Spleen (tissue), 11 donors: ENCODE results near the gene KCNK4. TPM values are rescaled to one million over a fixed set of nuclear protein-coding genes. Genes with fewer than 3 reads are reported as not detected.

Experiments
- DNase-seq: peaks from one replicate; pipeline ENCODE4 v3.0.0-alpha.2; 2020
- H3K27ac ChIP-seq, 8 donors: fragments of 200-600 bp; sonication (generic) in 7 of 8; 1 replicate in 4 of 8; 2 replicates in 4 of 8; pipeline versions ENCODE4 v1.5.0 to v1.8.0; 2016 to 2021; ENCODE audit warnings: inconsistent platforms in 4 of 8, mild to moderate bottlenecking in 4 of 8, moderate library complexity in 1 of 8
- H3K27me3 ChIP-seq, 7 donors: fragments of 200-600 bp; sonication (generic) in 6 of 7; replicated peaks in 1 of 7; 1 replicate in 4 of 7; 2 replicates in 3 of 7; pipeline versions ENCODE4 v1.5.0 to v1.8.0; 2016 to 2021; ENCODE audit warnings: inconsistent platforms in 3 of 7, mild to moderate bottlenecking in 1 of 7
- H3K36me3 ChIP-seq, 6 donors: fragments of 200-600 bp; sonication (generic) in 5 of 6; 1 replicate in 4 of 6; 2 replicates in 2 of 6; pipeline versions ENCODE4 v1.5.0 to v1.8.0; 2016 to 2021; ENCODE audit warnings: inconsistent platforms in 2 of 6
- H3K4me1 ChIP-seq, 6 donors: fragments of 200-600 bp; sonication (generic) in 5 of 6; 1 replicate in 3 of 6; 2 replicates in 3 of 6; pipeline versions ENCODE4 v1.5.0 to v1.8.0; 2016 to 2021; ENCODE audit warnings: inconsistent platforms in 3 of 6
- H3K4me3 ChIP-seq, 8 donors: fragments of 200-600 bp; sonication (generic) in 7 of 8; 1 replicate in 4 of 8; 2 replicates in 4 of 8; pipeline versions ENCODE4 v1.5.0 to v1.8.0; 2016 to 2021; ENCODE audit warnings: inconsistent platforms in 4 of 8, mild to moderate bottlenecking in 4 of 8, moderate library complexity in 2 of 8
- H3K9me3 ChIP-seq, 8 donors: fragments of 200-600 bp; sonication (generic) in 7 of 8; 1 replicate in 4 of 8; 2 replicates in 4 of 8; pipeline versions ENCODE4 v1.5.0 to v1.8.0; 2016 to 2021; ENCODE audit warnings: inconsistent platforms in 4 of 8
- CTCF ChIP-seq, 11 experiments: fragments of 200-600 bp in 7 of 11; fragments of 450-650 bp in 4 of 11; sonication (generic) in 4 of 11; IDR thresholded peaks in 8 of 11; conservative IDR thresholded peaks in 3 of 11; 1 replicate in 7 of 11; 2 replicates in 4 of 11; pipeline versions ENCODE4 v1.4.0 to v1.8.0; 2016 to 2021; ENCODE audit warnings: antibody characterized with exemption in 11 of 11, inconsistent platforms in 4 of 11, mild to moderate bottlenecking in 1 of 11
- POLR2A ChIP-seq, 3 donors: fragments of 450-650 bp; IDR thresholded peaks; one replicate each; pipeline ENCODE4 v1.5.1; 2017; ENCODE audit warnings: antibody characterized with exemption in 3 of 3, mild to moderate bottlenecking in 1 of 3
- POLR2AphosphoS5 ChIP-seq, 3 donors: sonication (generic); formaldehyde crosslinking; IDR thresholded peaks; one replicate each; pipeline ENCODE4 v1.5.1; 2017; ENCODE audit warnings: antibody characterized with exemption in 3 of 3
- WGBS, 5 donors: extraction: QIAGEN DNeasy Blood & Tissue Kit in 3 of 5; methylation state at CpG; one replicate each; pipeline versions ENCODE4 v1.1.5 to v1.1.7; 2013 to 2018; 5-methylcytosine and 5-hydroxymethylcytosine counted together
- intact Hi-C: fragments of 100-400 bp; cut with DNase I; formaldehyde crosslinking; loops from one replicate; pipeline ENCODE4 v1.15.0; 2023; ENCODE audit warnings: low total_unique reads
- polyA plus RNA-seq, 3 donors: library from polyadenylated mRNA; stranded (reverse); fragments of 200-250 nt; gene quantifications; one replicate each; pipeline ENCODE4 v1.2.1, GENCODE V29; 2013
- total RNA-seq, 7 donors: library from RNA; depleted of rRNA in 3 of 7; stranded (reverse); fragments of >200 nt in 3 of 7; fragmentation: NEBNext Ultra II Directional in 4 of 7; extraction: Animal tissue kit (Norgen Biotek cat#: 25700) in 4 of 7; gene quantifications; one replicate each; pipeline versions ENCODE4 v1.1.0 to v1.2.1, GENCODE V29; 2016 to 2021
- donor health status: healthy with polysubstance abuse.
- donor health status: DM: no; HTN: no; CAD: no; lungs with moderate emphysema.
- donor health status: DM: no; HTN: no; CAD: no.
- donor health status: Bipolar disorder and iron deficiency.
- donor health status: healthy.
- donor health status: DM: no; HTN: no; CAD: no.
- donor health status: DM: yes; HTN: yes; CAD: no.

Gene KCNK4
- total and polyA plus RNA-seq, 10 donors, result 0.06 to 0.77 (median 0.35) TPM; not detected in 5

DNA sequence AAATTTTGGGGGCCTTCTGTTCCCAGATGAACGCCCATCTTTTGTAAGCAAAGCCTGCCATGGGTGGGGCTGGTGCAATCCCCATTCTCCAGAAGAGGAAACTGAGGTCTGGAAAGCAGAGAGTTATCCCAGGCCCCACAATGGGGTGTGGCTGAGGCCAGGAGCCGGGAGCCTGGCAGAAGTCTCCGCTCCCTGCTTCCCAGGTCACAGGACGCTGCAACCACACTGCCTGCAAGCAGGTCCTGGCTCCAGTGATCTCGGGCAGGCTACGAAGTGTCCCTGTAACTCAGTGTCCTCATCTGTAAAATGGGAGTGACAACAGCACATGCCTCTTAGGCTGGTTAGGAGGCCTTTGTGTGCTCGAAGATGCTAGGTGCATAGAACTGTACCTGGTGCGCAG, 38.1 kb upstream of the KCNK4 start:
- Histone ChIP-seq H3K9me3 (no peaks in the 10 kb centered on the region), H3K27ac (peak overlapping the region in 1 of 8 donors; percentile 85), H3K27me3 (no peaks in the 10 kb centered on the region), H3K36me3 (peaks cover 0 to 40% (median 19%) of the 10 kb centered on the region in 6 donors), H3K4me3 (peak overlapping the region in 3 of 8 donors; percentile 84 to 96 (median 94)), H3K4me1 (peaks cover 9 to 63% (median 38%) of the 10 kb centered on the region in 6 donors)
- intact Hi-C loops, result no loop called here
- 79 to 88% (median 84%) methylated on average over 3 to 8 of the region's 8 CpGs for WGBS, 5 donors
- DNase-seq, result no peak
- TF ChIP-seq POLR2AphosphoS5 (IDR thresholded peaks at IDR 0.05) (no peak), POLR2A (IDR thresholded peaks at IDR 0.05) (no peak), CTCF (IDR thresholded peaks at IDR 0.05 in 8 of 11, conservative IDR thresholded peaks at IDR 0.05 in 3 of 11) (no peak)

DNA sequence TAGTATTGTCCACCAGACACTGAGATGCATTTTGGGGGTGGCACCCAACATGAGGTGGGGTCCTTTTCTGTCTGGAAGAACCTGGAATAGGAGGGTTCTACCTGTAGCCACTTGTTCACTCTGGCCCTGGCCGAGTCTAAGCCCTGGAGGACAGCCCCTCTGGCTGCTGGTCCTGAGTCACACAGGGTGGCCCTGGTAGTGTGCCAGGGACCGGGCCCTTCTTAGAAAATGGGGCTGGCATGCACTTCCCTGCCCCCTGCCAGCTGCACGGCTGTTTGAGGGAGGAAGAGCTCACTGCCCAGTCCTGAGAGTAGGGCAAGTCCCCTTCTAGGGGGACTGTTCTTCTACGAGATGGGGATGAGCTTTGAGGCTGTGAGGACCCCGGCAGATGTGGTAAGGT, 37.6 kb upstream of the KCNK4 start:
- no peaks in the 10 kb centered on the region for H3K9me3 ChIP-seq
- intact Hi-C loops, result no loop called here
- H3K4me1 ChIP-seq, result peaks cover 9 to 59% (median 37%) of the 10 kb centered on the region in 6 donors
- 37 to 77% (median 65%) methylated on average over 5 of the region's 5 CpGs for WGBS, 5 donors
- H3K36me3 ChIP-seq, result peaks cover 0 to 44% (median 23%) of the 10 kb centered on the region in 6 donors
- no peak for DNase-seq
- H3K27ac ChIP-seq, result peak overlapping the region in 1 of 8 donors; percentile 9
- no peak for TF ChIP-seq POLR2A (IDR thresholded peaks at IDR 0.05)
- no peak for TF ChIP-seq CTCF (IDR thresholded peaks at IDR 0.05 in 8 of 11, conservative IDR thresholded peaks at IDR 0.05 in 3 of 11)
- H3K27me3 ChIP-seq, result no peaks in the 10 kb centered on the region
- H3K4me3 ChIP-seq, result no peak overlapping the region

DNA sequence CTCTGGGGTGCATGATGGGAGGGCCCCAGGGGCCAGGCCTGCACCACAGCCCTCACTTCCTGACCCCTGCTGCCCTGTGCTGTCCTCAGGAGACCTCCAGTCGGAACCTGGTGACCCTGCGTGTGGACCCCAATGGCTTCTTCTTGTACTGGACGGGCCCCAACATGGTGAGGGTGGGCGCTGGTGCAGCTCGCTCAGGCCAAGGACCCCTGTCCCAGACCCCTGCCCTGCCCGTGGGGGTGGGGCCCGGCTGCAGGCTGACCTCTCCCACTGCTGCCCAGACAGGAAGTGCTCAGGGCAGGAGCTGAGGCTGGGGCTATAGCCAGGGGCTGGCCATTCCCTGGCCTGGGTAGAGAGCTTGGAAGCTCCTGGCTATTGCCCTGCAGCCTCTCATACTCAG, 36.8 kb upstream of the KCNK4 start:
- 66 to 90% (median 85%) methylated on average over 4 to 7 of the region's 7 CpGs for WGBS, 5 donors
- Histone ChIP-seq H3K36me3 (peaks cover 0 to 53% (median 31%) of the 10 kb centered on the region in 6 donors), H3K9me3 (no peaks in the 10 kb centered on the region), H3K27ac (no peak overlapping the region), H3K4me3 (no peak overlapping the region), H3K4me1 (peaks cover 9 to 58% (median 37%) of the 10 kb centered on the region in 6 donors), H3K27me3 (no peaks in the 10 kb centered on the region)
- no peak for DNase-seq
- intact Hi-C loops, result no loop called here
- TF ChIP-seq POLR2A (IDR thresholded peaks at IDR 0.05) (no peak), POLR2AphosphoS5 (IDR thresholded peaks at IDR 0.05) (no peak), CTCF (IDR thresholded peaks at IDR 0.05 in 8 of 11, conservative IDR thresholded peaks at IDR 0.05 in 3 of 11) (no peak)

- DNase-seq, result peak; percentile 68
- 80 to 91% (median 86%) methylated on average over 22 to 35 of the region's 35 CpGs for WGBS, 5 donors
- Histone ChIP-seq H3K4me3 (no peak overlapping the region), H3K27me3 (no peaks in the 10 kb centered on the region), H3K27ac (no peak overlapping the region), H3K4me1 (peaks cover 9 to 49% (median 36%) of the 10 kb centered on the region in 6 donors), H3K9me3 (no peaks in the 10 kb centered on the region), H3K36me3 (peaks cover 0 to 64% (median 40%) of the 10 kb centered on the region in 6 donors)
- intact Hi-C loops, result no loop called here
- TF ChIP-seq CTCF (IDR thresholded peaks at IDR 0.05 in 8 of 11, conservative IDR thresholded peaks at IDR 0.05 in 3 of 11), result no peak
- no peak for TF ChIP-seq POLR2AphosphoS5 (IDR thresholded peaks at IDR 0.05)
- no peak for TF ChIP-seq POLR2A (IDR thresholded peaks at IDR 0.05)
Measured at GRCh38 chr11:64255135-64256128, 35.7 kb upstream of the KCNK4 start.
